Caki2 (cell line): ENCODE measurements around the gene LTB. TPM values are rescaled to one million over a fixed set of nuclear protein-coding genes. Genes with fewer than 3 reads are reported as not detected.

ENCODE experiments used
- DNase-seq: peaks from one replicate; pipeline ENCODE4 v3.0.0-alpha.2; 2015; ENCODE audit warnings: low read depth
- in situ Hi-C: cut with HindIII; loops from 2 replicates; pipeline ENCODE4 v1.10.0; 2016; ENCODE audit warnings: low sequenced_read_pairs, low pct_unique_long_range_greater_than_20kb, mixed read lengths
- total RNA-seq: library from RNA; depleted of rRNA; stranded (reverse); fragments of >200 nt; shearing (Covaris generic); gene quantifications from 2 replicates; pipeline ENCODE4 v1.2.3, GENCODE V29; 2014; ENCODE audit warnings: low replicate concordance

The LTB gene
- total RNA-seq, 1 experiment from 2014 or later: not detected

- DNase-seq: no peak
- in situ Hi-C loops: no loop called here
Observed at GRCh38 chr6:31579119-31579505, 3.1 kb downstream of the LTB start.

- peak; percentile 79 for DNase-seq
- in situ Hi-C loops: no loop called here
Observed at GRCh38 chr6:31578184-31579118, 3.8 kb downstream of the LTB start.

DNA sequence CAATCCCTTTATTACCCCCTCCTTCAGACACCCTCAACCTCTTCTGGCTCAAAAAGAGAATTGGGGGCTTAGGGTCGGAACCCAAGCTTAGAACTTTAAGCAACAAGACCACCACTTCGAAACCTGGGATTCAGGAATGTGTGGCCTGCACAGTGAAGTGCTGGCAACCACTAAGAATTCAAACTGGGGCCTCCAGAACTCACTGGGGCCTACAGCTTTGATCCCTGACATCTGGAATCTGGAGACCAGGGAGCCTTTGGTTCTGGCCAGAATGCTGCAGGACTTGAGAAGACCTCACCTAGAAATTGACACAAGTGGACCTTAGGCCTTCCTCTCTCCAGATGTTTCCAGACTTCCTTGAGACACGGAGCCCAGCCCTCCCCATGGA is 4.7 kb downstream of the LTB start:
- in situ Hi-C loops: no loop called here
- DNase-seq: no peak

DNA sequence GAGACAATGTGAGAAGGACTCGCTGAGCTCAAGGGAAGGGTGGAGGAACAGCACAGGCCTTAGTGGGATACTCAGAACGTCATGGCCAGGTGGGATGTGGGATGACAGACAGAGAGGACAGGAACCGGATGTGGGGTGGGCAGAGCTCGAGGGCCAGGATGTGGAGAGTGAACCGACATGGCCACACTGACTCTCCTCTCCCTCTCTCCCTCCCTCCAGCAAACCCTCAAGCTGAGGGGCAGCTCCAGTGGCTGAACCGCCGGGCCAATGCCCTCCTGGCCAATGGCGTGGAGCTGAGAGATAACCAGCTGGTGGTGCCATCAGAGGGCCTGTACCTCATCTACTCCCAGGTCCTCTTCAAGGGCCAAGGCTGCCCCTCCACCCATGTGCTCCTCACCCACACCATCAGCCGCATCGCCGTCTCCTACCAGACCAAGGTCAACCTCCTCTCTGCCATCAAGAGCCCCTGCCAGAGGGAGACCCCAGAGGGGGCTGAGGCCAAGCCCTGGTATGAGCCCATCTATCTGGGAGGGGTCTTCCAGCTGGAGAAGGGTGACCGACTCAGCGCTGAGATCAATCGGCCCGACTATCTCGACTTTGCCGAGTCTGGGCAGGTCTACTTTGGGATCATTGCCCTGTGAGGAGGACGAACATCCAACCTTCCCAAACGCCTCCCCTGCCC is 5.2 kb downstream of the LTB start:
- DNase-seq: no peak
- in situ Hi-C loops: no loop called here

DNA sequence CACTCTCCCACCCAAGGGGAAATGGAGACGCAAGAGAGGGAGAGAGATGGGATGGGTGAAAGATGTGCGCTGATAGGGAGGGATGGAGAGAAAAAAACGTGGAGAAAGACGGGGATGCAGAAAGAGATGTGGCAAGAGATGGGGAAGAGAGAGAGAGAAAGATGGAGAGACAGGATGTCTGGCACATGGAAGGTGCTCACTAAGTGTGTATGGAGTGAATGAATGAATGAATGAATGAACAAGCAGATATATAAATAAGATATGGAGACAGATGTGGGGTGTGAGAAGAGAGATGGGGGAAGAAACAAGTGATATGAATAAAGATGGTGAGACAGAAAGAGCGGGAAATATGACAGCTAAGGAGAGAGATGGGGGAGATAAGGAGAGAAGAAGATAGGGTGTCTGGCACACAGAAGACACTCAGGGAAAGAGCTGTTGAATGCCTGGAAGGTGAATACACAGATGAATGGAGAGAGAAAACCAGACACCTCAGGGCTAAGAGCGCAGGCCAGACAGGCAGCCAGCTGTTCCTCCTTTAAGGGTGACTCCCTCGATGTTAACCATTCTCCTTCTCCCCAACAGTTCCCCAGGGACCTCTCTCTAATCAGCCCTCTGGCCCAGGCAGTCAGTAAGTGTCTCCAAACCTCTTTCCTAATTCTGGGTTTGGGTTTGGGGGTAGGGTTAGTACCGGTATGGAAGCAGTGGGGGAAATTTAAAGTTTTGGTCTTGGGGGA is 6.1 kb downstream of the LTB start:
- in situ Hi-C loops: no loop called here
- no peak for DNase-seq

DNA sequence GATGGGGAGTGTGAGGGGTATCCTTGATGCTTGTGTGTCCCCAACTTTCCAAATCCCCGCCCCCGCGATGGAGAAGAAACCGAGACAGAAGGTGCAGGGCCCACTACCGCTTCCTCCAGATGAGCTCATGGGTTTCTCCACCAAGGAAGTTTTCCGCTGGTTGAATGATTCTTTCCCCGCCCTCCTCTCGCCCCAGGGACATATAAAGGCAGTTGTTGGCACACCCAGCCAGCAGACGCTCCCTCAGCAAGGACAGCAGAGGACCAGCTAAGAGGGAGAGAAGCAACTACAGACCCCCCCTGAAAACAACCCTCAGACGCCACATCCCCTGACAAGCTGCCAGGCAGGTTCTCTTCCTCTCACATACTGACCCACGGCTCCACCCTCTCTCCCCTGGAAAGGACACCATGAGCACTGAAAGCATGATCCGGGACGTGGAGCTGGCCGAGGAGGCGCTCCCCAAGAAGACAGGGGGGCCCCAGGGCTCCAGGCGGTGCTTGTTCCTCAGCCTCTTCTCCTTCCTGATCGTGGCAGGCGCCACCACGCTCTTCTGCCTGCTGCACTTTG is 6.8 kb downstream of the LTB start, which contains the start of gene TNF:
TNF (plus strand) TSS at position 231 of the 567 bp plus-strand sequence; CDS start at position 408, 177 bp downstream.
- in situ Hi-C loops: no loop called here
- DNase-seq: peak; percentile 71

GRCh38 chr6:31574106-31575061 is 7.8 kb downstream of the LTB start:
- in situ Hi-C loops: no loop called here
- no peak for DNase-seq

GRCh38 chr6:31573239-31574105 is 8.8 kb downstream of the LTB start:
- no peak for DNase-seq
- in situ Hi-C loops: no loop called here

DNA sequence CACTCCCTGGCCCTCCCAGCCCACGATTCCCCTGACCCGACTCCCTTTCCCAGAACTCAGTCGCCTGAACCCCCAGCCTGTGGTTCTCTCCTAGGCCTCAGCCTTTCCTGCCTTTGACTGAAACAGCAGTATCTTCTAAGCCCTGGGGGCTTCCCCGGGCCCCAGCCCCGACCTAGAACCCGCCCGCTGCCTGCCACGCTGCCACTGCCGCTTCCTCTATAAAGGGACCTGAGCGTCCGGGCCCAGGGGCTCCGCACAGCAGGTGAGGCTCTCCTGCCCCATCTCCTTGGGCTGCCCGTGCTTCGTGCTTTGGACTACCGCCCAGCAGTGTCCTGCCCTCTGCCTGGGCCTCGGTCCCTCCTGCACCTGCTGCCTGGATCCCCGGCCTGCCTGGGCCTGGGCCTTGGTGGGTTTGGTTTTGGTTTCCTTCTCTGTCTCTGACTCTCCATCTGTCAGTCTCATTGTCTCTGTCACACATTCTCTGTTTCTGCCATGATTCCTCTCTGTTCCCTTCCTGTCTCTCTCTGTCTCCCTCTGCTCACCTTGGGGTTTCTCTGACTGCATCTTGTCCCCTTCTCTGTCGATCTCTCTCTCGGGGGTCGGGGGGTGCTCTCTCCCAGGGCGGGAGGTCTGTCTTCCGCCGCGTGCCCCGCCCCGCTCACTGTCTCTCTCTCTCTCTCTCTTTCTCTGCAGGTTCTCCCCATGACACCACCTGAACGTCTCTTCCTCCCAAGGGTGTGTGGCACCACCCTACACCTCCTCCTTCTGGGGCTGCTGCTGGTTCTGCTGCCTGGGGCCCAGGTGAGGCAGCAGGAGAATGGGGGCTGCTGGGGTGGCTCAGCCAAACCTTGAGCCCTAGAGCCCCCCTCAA is 9.9 kb downstream of the LTB start, which contains the start of gene LTA:
LTA (plus strand) TSS at position 249 of the 871 bp plus-strand sequence; CDS start at position 703, 454 bp downstream.
- in situ Hi-C loops: no loop called here
- DNase-seq: no peak

GRCh38 chr6:31569861-31570536 is 12.2 kb downstream of the LTB start:
- in situ Hi-C loops: no loop called here
- no peak for DNase-seq

- in situ Hi-C loops: no loop called here
- DNase-seq: no peak
Observed at GRCh38 chr6:31568537-31568961, 13.7 kb downstream of the LTB start.

- in situ Hi-C loops: no loop called here
- DNase-seq: no peak
Observed at GRCh38 chr6:31567531-31568370, 14.5 kb downstream of the LTB start.

- DNase-seq: no peak
- in situ Hi-C loops: no loop called here
Observed at GRCh38 chr6:31560697-31561058, 21.5 kb downstream of the LTB start.

DNA sequence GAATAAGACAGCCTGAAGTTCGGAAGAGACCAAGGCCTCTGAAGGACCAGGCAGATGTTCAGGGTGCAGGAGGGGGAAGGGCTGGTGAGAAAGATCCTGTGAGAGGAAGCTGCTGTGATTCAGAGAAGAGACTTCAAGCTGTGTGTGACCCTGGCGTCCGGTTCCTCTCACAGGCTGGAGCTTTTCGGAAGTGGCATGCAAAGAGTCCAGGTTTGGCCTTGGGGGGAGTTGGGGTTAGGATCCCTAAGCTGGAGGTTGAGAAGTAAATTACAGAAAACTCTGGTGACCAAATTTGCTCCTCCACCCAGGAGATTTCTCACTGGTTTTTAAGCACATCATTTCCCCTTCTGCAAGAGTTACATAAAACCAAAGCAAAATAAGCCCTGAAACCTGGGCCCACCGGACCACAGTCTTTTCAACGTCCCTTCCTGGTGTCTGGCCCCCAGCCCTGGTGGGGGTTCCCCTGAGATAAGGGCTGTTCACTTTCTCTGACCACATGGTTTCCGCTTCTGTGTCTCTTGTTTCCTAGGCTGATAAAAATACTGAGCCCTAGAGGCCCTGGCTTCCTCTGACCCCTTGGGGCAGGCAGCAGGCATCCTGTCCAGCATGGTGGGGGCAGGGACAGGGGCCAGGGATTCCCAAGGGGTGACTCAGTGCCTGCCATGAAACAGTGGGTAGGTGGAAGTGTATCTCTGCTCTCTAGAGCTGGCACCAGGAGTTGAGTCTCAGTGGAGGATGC is 22.1 kb downstream of the LTB start:
- peak; percentile 66 for DNase-seq
- in situ Hi-C loops: no loop called here
